Measurements from ENCODE around the gene PFKFB2. TPM values are rescaled to one million over a fixed set of nuclear protein-coding genes. Genes with fewer than 3 reads are reported as not detected.

PFKFB2 gene
- polyA plus RNA-seq, 3 donors: 2.1 to 6.9 (median 2.3) TPM

- Mint-ChIP-seq H3K36me3 (peaks cover 46 to 77% of the 10 kb centered on the region in 2 donors), H3K9me3 (peaks cover 0 to 2% (median 0%) of the 10 kb centered on the region in 7 donors), H3K4me3 (no peak overlapping the region), H3K27ac (no peak overlapping the region), H3K27me3 (ENCODE audit: low read depth in 3 of 3) (peaks cover 0 to 7% (median 0%) of the 10 kb centered on the region in 3 donors), H3K4me1 (peaks cover 26% of the 10 kb centered on the region)
- Histone ChIP-seq H3K9ac (ENCODE audit: insufficient read depth, low read length, poor library complexity, severe bottlenecking) (no peak overlapping the region), H2AFZ (ENCODE audit: insufficient read depth, low read depth, low read length, poor library complexity, severe bottlenecking) (no peak overlapping the region), H3K4me3 (replicated peaks in 1 of 3; ENCODE audit: low read depth in 2 of 3, low read length in 3 of 3) (no peak overlapping the region), H3K79me2 (ENCODE audit: insufficient read depth, low read length) (no peaks in the 10 kb centered on the region), H3K4me1 (ENCODE audit: control insufficient read depth in 1 of 2, insufficient read depth in 2 of 2, low read length in 2 of 2) (peaks cover 11 to 33% of the 10 kb centered on the region in 2 donors), H3K27me3 (ENCODE audit: control insufficient read depth in 2 of 2, insufficient read depth in 2 of 2, low read length in 2 of 2) (no peaks in the 10 kb centered on the region), H3K36me3 (replicated peaks in 1 of 2; ENCODE audit: control insufficient read depth in 1 of 2, insufficient read depth in 2 of 2, low read length in 2 of 2) (peaks cover 21 to 42% of the 10 kb centered on the region in 2 donors), H3K27ac (ENCODE audit: low read depth in 1 of 2, low read length in 2 of 2) (no peak overlapping the region), H4K20me1 (ENCODE audit: insufficient read depth, low read length) (no peaks in the 10 kb centered on the region), H3K9me3 (replicated peaks in 1 of 2; ENCODE audit: control insufficient read depth in 1 of 2, insufficient read depth in 1 of 2, low read length in 2 of 2) (no peaks in the 10 kb centered on the region), H3K4me2 (replicated peaks; ENCODE audit: extremely low read depth, low read length, poor library complexity, severe bottlenecking) (no peak overlapping the region)
- intact Hi-C loops (cut with micrococcal nuclease): no loop called here
- WGBS (ENCODE audit: insufficient coverage): 96% methylated on average over 4 of the region's 6 CpGs
- TF ChIP-seq, protein P1, sequence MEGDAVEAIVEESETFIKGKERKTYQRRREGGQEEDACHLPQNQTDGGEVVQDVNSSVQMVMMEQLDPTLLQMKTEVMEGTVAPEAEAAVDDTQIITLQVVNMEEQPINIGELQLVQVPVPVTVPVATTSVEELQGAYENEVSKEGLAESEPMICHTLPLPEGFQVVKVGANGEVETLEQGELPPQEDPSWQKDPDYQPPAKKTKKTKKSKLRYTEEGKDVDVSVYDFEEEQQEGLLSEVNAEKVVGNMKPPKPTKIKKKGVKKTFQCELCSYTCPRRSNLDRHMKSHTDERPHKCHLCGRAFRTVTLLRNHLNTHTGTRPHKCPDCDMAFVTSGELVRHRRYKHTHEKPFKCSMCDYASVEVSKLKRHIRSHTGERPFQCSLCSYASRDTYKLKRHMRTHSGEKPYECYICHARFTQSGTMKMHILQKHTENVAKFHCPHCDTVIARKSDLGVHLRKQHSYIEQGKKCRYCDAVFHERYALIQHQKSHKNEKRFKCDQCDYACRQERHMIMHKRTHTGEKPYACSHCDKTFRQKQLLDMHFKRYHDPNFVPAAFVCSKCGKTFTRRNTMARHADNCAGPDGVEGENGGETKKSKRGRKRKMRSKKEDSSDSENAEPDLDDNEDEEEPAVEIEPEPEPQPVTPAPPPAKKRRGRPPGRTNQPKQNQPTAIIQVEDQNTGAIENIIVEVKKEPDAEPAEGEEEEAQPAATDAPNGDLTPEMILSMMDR (IDR thresholded peaks at IDR 0.05): no peak
- no peak for DNase-seq
Measured at GRCh38 chr1:207071426-207071825, 18.4 kb downstream of the PFKFB2 start.

DNA sequence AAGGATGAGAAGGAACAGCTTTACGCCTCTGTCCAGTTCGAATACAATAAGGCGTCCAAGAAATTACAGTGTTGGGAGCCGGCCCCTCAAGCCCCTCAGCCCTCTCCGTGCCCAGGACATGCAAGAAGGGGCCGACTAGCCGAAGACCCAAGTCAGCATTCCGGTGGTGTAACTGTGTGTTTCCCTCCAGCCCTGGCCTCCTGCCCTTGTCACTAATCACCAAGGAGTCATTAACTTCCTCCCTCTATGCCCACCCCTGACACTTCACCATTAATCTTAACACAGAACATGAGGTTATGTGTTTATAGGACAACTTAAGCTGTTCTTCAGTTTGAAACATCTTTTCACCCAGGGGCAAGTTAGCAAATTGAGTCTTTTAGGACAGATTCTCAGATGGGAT is 19.2 kb downstream of the PFKFB2 start:
- Histone ChIP-seq H3K9me3 (replicated peaks in 1 of 2; ENCODE audit: control insufficient read depth in 1 of 2, insufficient read depth in 1 of 2, low read length in 2 of 2) (no peaks in the 10 kb centered on the region), H3K36me3 (replicated peaks in 1 of 2; ENCODE audit: control insufficient read depth in 1 of 2, insufficient read depth in 2 of 2, low read length in 2 of 2) (peaks cover 18 to 37% of the 10 kb centered on the region in 2 donors), H3K4me2 (replicated peaks; ENCODE audit: extremely low read depth, low read length, poor library complexity, severe bottlenecking) (no peak overlapping the region), H4K20me1 (ENCODE audit: insufficient read depth, low read length) (no peaks in the 10 kb centered on the region), H3K79me2 (ENCODE audit: insufficient read depth, low read length) (no peaks in the 10 kb centered on the region), H3K27me3 (ENCODE audit: control insufficient read depth in 2 of 2, insufficient read depth in 2 of 2, low read length in 2 of 2) (no peaks in the 10 kb centered on the region), H3K9ac (ENCODE audit: insufficient read depth, low read length, poor library complexity, severe bottlenecking) (no peak overlapping the region), H2AFZ (ENCODE audit: insufficient read depth, low read depth, low read length, poor library complexity, severe bottlenecking) (no peak overlapping the region), H3K4me1 (ENCODE audit: control insufficient read depth in 1 of 2, insufficient read depth in 2 of 2, low read length in 2 of 2) (peaks cover 11 to 33% of the 10 kb centered on the region in 2 donors), H3K27ac (ENCODE audit: low read depth in 1 of 2, low read length in 2 of 2) (no peak overlapping the region), H3K4me3 (replicated peaks in 1 of 3; ENCODE audit: low read depth in 2 of 3, low read length in 3 of 3) (no peak overlapping the region)
- no peak for DNase-seq
- 22% methylated on average over 7 of the region's 8 CpGs for WGBS (ENCODE audit: insufficient coverage)
- Mint-ChIP-seq H3K4me3 (no peak overlapping the region), H3K36me3 (peaks cover 45 to 72% of the 10 kb centered on the region in 2 donors), H3K4me1 (peaks cover 26% of the 10 kb centered on the region), H3K27ac (peak overlapping the region in 2 of 7 donors; percentile 37 to 46), H3K27me3 (ENCODE audit: low read depth in 3 of 3) (peaks cover 0 to 7% (median 0%) of the 10 kb centered on the region in 3 donors), H3K9me3 (peaks cover 0 to 2% (median 0%) of the 10 kb centered on the region in 7 donors)
- intact Hi-C loops (cut with micrococcal nuclease): no loop called here
- TF ChIP-seq, protein P1 (IDR thresholded peaks at IDR 0.05): no peak
